Measurements from ENCODE around the gene MDM2. TPM values are rescaled to one million over a fixed set of nuclear protein-coding genes. Genes with fewer than 3 reads are reported as not detected.

The MDM2 gene
- total RNA-seq, 4 donors from 2014 or later: 46.5 to 87.1 (median 67.9) TPM

GRCh38 chr12:68876461-68876860 lies 68.5 kb downstream of the MDM2 start:
- Histone ChIP-seq H3K27ac (no peak overlapping the region), H3K4me1 (no peaks in the 10 kb centered on the region), H3K9me3 (peaks cover 0 to 8% (median 0%) of the 10 kb centered on the region in 3 donors), H3K27me3 (no peaks in the 10 kb centered on the region), H3K4me3 (no peak overlapping the region), H3K36me3 (peaks cover 0 to 4% (median 2%) of the 10 kb centered on the region in 3 donors)
- DNase-seq: no peak
- TF ChIP-seq POLR2A (IDR thresholded peaks at IDR 0.05): no peak
- TF ChIP-seq CTCF (IDR thresholded peaks at IDR 0.05): no peak
- 25 to 47% methylated on average over 4 of the region's 4 CpGs for WGBS, 2 donors
- intact Hi-C loops (cut with DNase I): no loop called here

GRCh38 chr12:68877583-68877982 lies 69.6 kb downstream of the MDM2 start:
- no peaks in the 10 kb centered on the region for H3K36me3 ChIP-seq
- TF ChIP-seq CTCF (IDR thresholded peaks at IDR 0.05) (no peak), POLR2A (IDR thresholded peaks at IDR 0.05) (no peak)
- no peaks in the 10 kb centered on the region for H3K27me3 ChIP-seq
- intact Hi-C loops (cut with DNase I): no loop called here
- H3K4me1 ChIP-seq: no peaks in the 10 kb centered on the region
- no peak overlapping the region for H3K4me3 ChIP-seq
- no peak overlapping the region for H3K27ac ChIP-seq
- DNase-seq: no peak
- peaks cover 0 to 8% (median 0%) of the 10 kb centered on the region in 3 donors for H3K9me3 ChIP-seq
- 90 to 92% methylated on average over 4 of the region's 4 CpGs for WGBS, 2 donors

GRCh38 chr12:68878283-68878682 lies 70.3 kb downstream of the MDM2 start:
- no peaks in the 10 kb centered on the region for H3K36me3 ChIP-seq
- no peak overlapping the region for H3K4me3 ChIP-seq
- H3K9me3 ChIP-seq: peaks cover 0 to 8% (median 0%) of the 10 kb centered on the region in 3 donors
- no peak for DNase-seq
- TF ChIP-seq POLR2A (IDR thresholded peaks at IDR 0.05) (no peak), CTCF (IDR thresholded peaks at IDR 0.05) (no peak)
- intact Hi-C loops (cut with DNase I): no loop called here
- WGBS, 2 donors: 72 to 87% methylated on average over 4 of the region's 4 CpGs
- H3K4me1 ChIP-seq: no peaks in the 10 kb centered on the region
- no peak overlapping the region for H3K27ac ChIP-seq
- H3K27me3 ChIP-seq: no peaks in the 10 kb centered on the region

GRCh38 chr12:68878846-68879245 lies 70.9 kb downstream of the MDM2 start:
- H3K27ac ChIP-seq: no peak overlapping the region
- no peak for TF ChIP-seq POLR2A (IDR thresholded peaks at IDR 0.05)
- TF ChIP-seq CTCF (IDR thresholded peaks at IDR 0.05): no peak
- WGBS, 2 donors: 92 to 96% methylated on average over 4 of the region's 4 CpGs
- H3K9me3 ChIP-seq: peaks cover 0 to 8% (median 0%) of the 10 kb centered on the region in 3 donors
- no peaks in the 10 kb centered on the region for H3K27me3 ChIP-seq
- intact Hi-C loops (cut with DNase I): no loop called here
- no peaks in the 10 kb centered on the region for H3K36me3 ChIP-seq
- no peaks in the 10 kb centered on the region for H3K4me1 ChIP-seq
- DNase-seq: no peak
- H3K4me3 ChIP-seq: no peak overlapping the region

- no peak for TF ChIP-seq POLR2A (IDR thresholded peaks at IDR 0.05)
- TF ChIP-seq CTCF (IDR thresholded peaks at IDR 0.05): no peak
- H3K27ac ChIP-seq: no peak overlapping the region
- no peaks in the 10 kb centered on the region for H3K36me3 ChIP-seq
- no peaks in the 10 kb centered on the region for H3K27me3 ChIP-seq
- H3K4me1 ChIP-seq: peaks cover 0 to 4% (median 0%) of the 10 kb centered on the region in 3 donors
- peaks cover 0 to 8% (median 0%) of the 10 kb centered on the region in 3 donors for H3K9me3 ChIP-seq
- 69 to 75% methylated on average over 5 of the region's 5 CpGs for WGBS, 2 donors
- intact Hi-C loops (cut with DNase I): no loop called here
- no peak overlapping the region for H3K4me3 ChIP-seq
- no peak for DNase-seq
These were observed 72.8 kb downstream of the MDM2 start for GRCh38 chr12:68880660-68881325.

All from esophagus squamous epithelium (tissue), 5 donors.